ENCODE measurements around the gene GATA5.

- TF ChIP-seq ATF2 (CRISPR knock-in tag; IDR thresholded peaks at IDR 0.05; ENCODE audit: borderline replicate concordance, low read depth), result no peak
- no peak for TF ChIP-seq E2F4 (CRISPR knock-in tag; IDR thresholded peaks at IDR 0.05; ENCODE audit: borderline replicate concordance, low read depth)
- TF ChIP-seq CTCF (IDR thresholded peaks at IDR 0.05), result no peak
- TF ChIP-seq HMGXB4 (CRISPR knock-in tag; IDR thresholded peaks at IDR 0.05), result no peak
- TF ChIP-seq JUN (CRISPR knock-in tag; IDR thresholded peaks at IDR 0.05), result no peak
- TF ChIP-seq MAX (CRISPR knock-in tag; IDR thresholded peaks at IDR 0.05), result no peak
- no peak for TF ChIP-seq KAT7 (CRISPR knock-in tag; IDR thresholded peaks at IDR 0.05; ENCODE audit: borderline replicate concordance)
- TF ChIP-seq SMAD4 (CRISPR knock-in tag; IDR thresholded peaks at IDR 0.05), result no peak
- no peak for TF ChIP-seq USF2 (CRISPR knock-in tag; IDR thresholded peaks at IDR 0.05)
These were observed 28.6 kb downstream of the GATA5 start for GRCh38 chr20:62446888-62447869.

All from WTC11 (cell line).